ENCODE results near the gene LRRC27.

- TF ChIP-seq CTCF (conservative IDR thresholded peaks at IDR 0.05; ENCODE audit: low read depth, low read length) (no peak), USF2 (IDR thresholded peaks at IDR 0.05; ENCODE audit: low read depth, low read length) (no peak), ELK1 (IDR thresholded peaks at IDR 0.05; ENCODE audit: borderline replicate concordance, low read depth, low read length) (no peak), RAD21 (IDR thresholded peaks at IDR 0.05; ENCODE audit: low read length) (no peak), MAFK (IDR thresholded peaks at IDR 0.05; ENCODE audit: low read depth, low read length) (no peak), POLR2A (IDR thresholded peaks at IDR 0.05; ENCODE audit: low read depth, low read length) (no peak), RCOR1 (IDR thresholded peaks at IDR 0.05; ENCODE audit: insufficient replicate concordance, low read length) (no peak), NFE2L2 (IDR thresholded peaks at IDR 0.05; ENCODE audit: low read depth, low read length) (no peak), CEBPB (IDR thresholded peaks at IDR 0.05; ENCODE audit: low read depth, low read length) (no peak), MAZ (IDR thresholded peaks at IDR 0.05; ENCODE audit: borderline replicate concordance, low read depth, low read length) (no peak)
Observed at GRCh38 chr10:132326925-132327324, 5.1 kb upstream of the LRRC27 start.
